ENCODE measurements around the gene SAP30.

SAP30 gene, protein sequence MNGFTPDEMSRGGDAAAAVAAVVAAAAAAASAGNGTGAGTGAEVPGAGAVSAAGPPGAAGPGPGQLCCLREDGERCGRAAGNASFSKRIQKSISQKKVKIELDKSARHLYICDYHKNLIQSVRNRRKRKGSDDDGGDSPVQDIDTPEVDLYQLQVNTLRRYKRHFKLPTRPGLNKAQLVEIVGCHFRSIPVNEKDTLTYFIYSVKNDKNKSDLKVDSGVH

GRCh38 chr4:173370477-173371291 lies at the start of gene SAP30:
SAP30 (plus strand) TSS chr4:173370954; CDS start chr4:173371183, 229 bp downstream.
- peaks cover 5% of the 10 kb centered on the region; the same call in 1 of the 2 replicates for H3K36me3 ChIP-seq (replicated peaks)
- H3K9me3 ChIP-seq = no peaks in the 10 kb centered on the region
- H3K4me3 ChIP-seq = peak within 1 kb of the TSS; percentile 75
- peaks cover 27% of the 10 kb centered on the region for H3K4me1 ChIP-seq
- H3K27me3 ChIP-seq (ENCODE audit: low read depth) = no peaks in the 10 kb centered on the region
- peak; percentile 96 to 99 for DNase-seq (ENCODE audit: low spot score in 2 of 2)
- in situ Hi-C loops (cut with MboI; ENCODE audit: low sequenced_read_pairs) = loop anchor here (5.0 kb wide), 1 partner anchor 38 kb away; the partner anchor contains the start of gene HMGB2

- Histone ChIP-seq H3K27me3 (ENCODE audit: low read depth) (no peaks in the 10 kb centered on the region), H3K4me1 (peaks cover 3% of the 10 kb centered on the region; the same call in 1 of the 2 replicates), H3K36me3 (replicated peaks) (peaks cover 50% of the 10 kb centered on the region), H3K4me3 (no peak overlapping the region), H3K9me3 (no peaks in the 10 kb centered on the region)
- in situ Hi-C loops (cut with MboI; ENCODE audit: low sequenced_read_pairs) = no loop called here
- DNase-seq (ENCODE audit: low spot score in 2 of 2) = no peak
These were observed 45.6 kb upstream of the SAP30 start for GRCh38 chr4:173325007-173325736.

DNA sequence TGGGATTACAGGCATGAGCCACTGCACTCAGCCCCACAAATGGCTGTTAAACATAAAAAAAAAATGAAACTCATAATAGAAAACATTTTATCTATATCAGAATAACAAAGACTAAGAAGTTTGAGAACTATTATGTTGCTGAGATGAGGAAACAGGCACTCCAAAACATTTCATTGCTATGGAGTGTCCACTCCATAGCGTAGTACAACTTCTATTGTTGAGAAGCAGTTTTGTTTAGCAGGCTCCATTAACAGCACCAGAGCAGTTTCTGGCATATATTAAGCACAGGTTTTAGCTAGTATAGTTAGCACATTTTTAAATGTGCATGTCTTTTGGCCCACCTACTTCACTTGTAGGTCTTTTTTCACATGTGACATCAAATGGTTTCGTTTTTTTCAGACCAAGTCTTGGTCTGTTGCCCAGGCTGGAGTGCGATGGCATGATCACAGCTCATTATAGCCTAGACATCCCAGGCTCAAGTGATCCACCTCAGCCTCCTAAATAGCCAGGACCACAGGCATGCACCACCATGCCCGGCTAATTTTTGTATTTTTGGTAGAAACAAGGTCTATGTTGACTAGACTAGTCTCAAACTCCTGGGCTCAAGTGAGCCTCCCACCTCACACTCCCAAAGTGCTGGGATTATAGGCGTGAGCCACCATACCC lies 42.4 kb upstream of the SAP30 start:
- peaks cover 76% of the 10 kb centered on the region for H3K36me3 ChIP-seq (replicated peaks)
- H3K9me3 ChIP-seq = no peaks in the 10 kb centered on the region
- no peak overlapping the region for H3K4me3 ChIP-seq
- H3K27me3 ChIP-seq (ENCODE audit: low read depth) = no peaks in the 10 kb centered on the region
- no peak for DNase-seq (ENCODE audit: low spot score in 2 of 2)
- H3K4me1 ChIP-seq = peaks cover 9% of the 10 kb centered on the region
- in situ Hi-C loops (cut with MboI; ENCODE audit: low sequenced_read_pairs) = no loop called here

- in situ Hi-C loops (cut with MboI; ENCODE audit: low sequenced_read_pairs) = loop anchor here (5.0 kb wide), 1 partner anchor 42 kb away; the partner anchor contains the start of gene SAP30
- Histone ChIP-seq H3K36me3 (replicated peaks) (peaks cover 73% of the 10 kb centered on the region), H3K9me3 (no peaks in the 10 kb centered on the region), H3K4me3 (no peak overlapping the region), H3K27me3 (ENCODE audit: low read depth) (no peaks in the 10 kb centered on the region), H3K4me1 (peaks cover 9% of the 10 kb centered on the region)
- no peak for DNase-seq (ENCODE audit: low spot score in 2 of 2)
These were observed 40.2 kb upstream of the SAP30 start for GRCh38 chr4:173330590-173330989.

DNA sequence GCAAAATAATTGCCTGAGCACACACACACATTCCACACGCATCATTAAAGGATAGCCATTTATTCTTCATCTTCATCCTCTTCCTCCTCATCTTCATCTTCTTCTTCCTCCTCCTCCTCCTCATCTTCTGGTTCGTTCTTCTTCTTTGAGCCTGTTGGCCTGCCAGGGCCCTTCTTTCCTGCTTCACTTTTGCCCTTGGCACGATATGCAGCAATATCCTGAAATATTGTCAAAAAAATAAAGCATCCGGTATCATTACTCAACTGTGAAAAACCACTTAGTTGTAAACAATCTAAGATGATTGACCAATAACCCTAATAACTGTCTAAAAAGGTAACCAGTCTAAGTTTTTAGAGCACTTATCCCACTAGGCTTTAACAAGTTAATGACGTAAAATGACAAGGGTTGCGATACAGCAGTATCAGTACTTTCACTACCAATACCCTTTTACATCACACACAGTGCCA lies 38.7 kb upstream of the SAP30 start:
- in situ Hi-C loops (cut with MboI; ENCODE audit: low sequenced_read_pairs) = loop anchor here (5.0 kb wide), 1 partner anchor 40 kb away; the partner anchor contains the start of gene SAP30
- H3K27me3 ChIP-seq (ENCODE audit: low read depth) = no peaks in the 10 kb centered on the region
- peaks cover 19% of the 10 kb centered on the region for H3K4me1 ChIP-seq
- DNase-seq (ENCODE audit: low spot score in 2 of 2) = peak in 1 of 2 experiments; percentile 19
- H3K4me3 ChIP-seq = peak overlapping the region; percentile 88
- H3K36me3 ChIP-seq (replicated peaks) = peaks cover 60% of the 10 kb centered on the region
- H3K9me3 ChIP-seq = no peaks in the 10 kb centered on the region

DNA sequence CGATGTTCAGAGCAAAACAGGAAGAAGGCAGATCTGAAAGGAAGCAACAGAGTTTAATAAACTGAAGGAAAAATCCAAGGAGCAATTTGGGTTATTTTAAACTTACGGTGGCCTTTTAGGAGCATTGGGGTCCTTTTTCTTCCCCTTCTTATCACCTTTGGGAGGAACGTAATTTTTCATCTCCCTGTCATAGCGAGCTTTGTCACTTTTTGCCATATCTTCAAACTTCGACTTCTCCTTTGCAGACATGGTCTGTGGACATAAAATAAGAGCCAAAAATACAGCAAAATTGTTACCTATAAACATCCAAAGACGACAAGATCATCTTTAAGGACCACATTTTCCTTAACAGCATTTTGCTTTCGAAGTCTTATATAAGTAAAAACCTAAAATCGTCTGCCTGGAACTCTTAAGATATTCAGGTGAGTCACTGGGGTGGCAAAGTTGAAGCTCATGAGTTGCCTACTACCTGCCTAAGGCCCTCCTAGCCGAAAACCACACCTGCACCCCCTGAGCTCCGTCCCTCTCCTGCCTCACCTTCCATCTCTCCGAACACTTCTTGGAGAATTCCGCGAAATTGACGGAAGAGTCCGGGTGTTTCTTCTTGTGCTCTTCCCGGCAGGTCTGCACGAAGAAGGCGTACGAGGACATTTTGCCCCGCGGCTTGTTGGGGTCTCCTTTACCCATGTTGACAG lies 37.6 kb upstream of the SAP30 start:
- peak overlapping the region; percentile 88 for H3K4me3 ChIP-seq
- no peaks in the 10 kb centered on the region for H3K9me3 ChIP-seq
- H3K4me1 ChIP-seq = peaks cover 24% of the 10 kb centered on the region
- H3K36me3 ChIP-seq (replicated peaks) = peaks cover 56% of the 10 kb centered on the region
- in situ Hi-C loops (cut with MboI; ENCODE audit: low sequenced_read_pairs) = loop anchor here (5.0 kb wide), 1 partner anchor 39 kb away; the partner anchor contains the start of gene SAP30
- no peaks in the 10 kb centered on the region for H3K27me3 ChIP-seq (ENCODE audit: low read depth)
- DNase-seq (ENCODE audit: low spot score in 2 of 2) = no peak

GRCh38 chr4:173333658-173334084 lies 37.1 kb upstream of the SAP30 start:
- H3K4me3 ChIP-seq = peak overlapping the region; percentile 88
- H3K4me1 ChIP-seq = peaks cover 27% of the 10 kb centered on the region
- in situ Hi-C loops (cut with MboI; ENCODE audit: low sequenced_read_pairs) = loop anchor here (5.0 kb wide), 1 partner anchor 39 kb away; the partner anchor contains the start of gene SAP30
- H3K36me3 ChIP-seq (replicated peaks) = peaks cover 51% of the 10 kb centered on the region
- no peaks in the 10 kb centered on the region for H3K27me3 ChIP-seq (ENCODE audit: low read depth)
- no peaks in the 10 kb centered on the region for H3K9me3 ChIP-seq
- DNase-seq (ENCODE audit: low spot score in 2 of 2) = peak in 1 of 2 experiments; percentile 62

GRCh38 chr4:173334085-173334890 lies 36.5 kb upstream of the SAP30 start, which contains the start of gene HMGB2:
HMGB2 (minus strand) TSS chr4:173334358; CDS start chr4:173333649, 709 bp downstream.
- peaks cover 44% of the 10 kb centered on the region for H3K36me3 ChIP-seq (replicated peaks)
- DNase-seq (ENCODE audit: low spot score in 2 of 2) = peak; percentile 99 to 100
- H3K9me3 ChIP-seq = no peaks in the 10 kb centered on the region
- no peaks in the 10 kb centered on the region for H3K27me3 ChIP-seq (ENCODE audit: low read depth)
- peak within 1 kb of the TSS; percentile 88 for H3K4me3 ChIP-seq
- peaks cover 27% of the 10 kb centered on the region for H3K4me1 ChIP-seq
- in situ Hi-C loops (cut with MboI; ENCODE audit: low sequenced_read_pairs) = loop anchor here (5.0 kb wide), 1 partner anchor 38 kb away; the partner anchor contains the start of gene SAP30

DNA sequence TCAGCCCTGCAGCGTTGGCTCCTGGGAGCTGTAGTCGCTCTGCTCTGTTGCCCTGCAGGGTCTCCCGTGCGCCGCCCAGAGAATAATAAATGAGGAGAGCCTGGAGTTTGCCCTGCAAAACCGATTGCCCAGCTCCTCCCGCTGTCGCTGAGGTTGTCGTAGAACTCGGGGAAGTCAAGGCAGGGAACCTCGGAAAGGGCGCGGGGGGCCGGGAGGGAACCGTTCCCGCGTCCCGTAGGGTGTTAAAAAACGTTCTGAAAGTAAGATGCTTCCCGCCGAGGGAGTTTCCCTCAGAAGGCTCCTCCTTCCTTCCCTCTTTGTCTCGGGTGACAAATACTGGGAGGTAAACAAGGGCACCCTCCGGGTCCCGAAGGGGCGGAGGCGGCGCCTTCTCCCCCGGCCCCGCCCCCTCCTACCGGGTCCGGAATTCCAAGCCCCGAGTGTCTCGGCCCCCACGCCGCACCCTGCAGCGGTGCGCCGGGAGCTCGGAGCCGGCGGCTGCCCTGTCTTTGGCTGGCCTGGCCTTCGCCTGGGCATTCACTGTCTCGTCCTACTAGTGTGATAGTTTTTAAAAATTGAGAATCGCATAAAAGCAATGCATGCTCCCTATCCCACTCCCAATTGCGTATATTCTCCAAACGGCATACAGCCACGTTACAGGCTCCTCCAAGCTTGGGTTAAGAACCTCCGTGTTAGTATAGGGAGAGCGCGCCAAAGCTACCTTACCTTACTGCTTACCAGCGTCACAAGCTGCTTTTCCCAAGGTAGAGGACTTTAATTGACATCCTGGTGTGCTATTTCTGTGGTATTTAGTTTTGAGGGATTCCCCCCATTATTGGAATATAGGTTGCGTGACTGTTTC lies 35.6 kb upstream of the SAP30 start:
- in situ Hi-C loops (cut with MboI; ENCODE audit: low sequenced_read_pairs) = loop anchor here (5.0 kb wide), 1 partner anchor 37 kb away; the partner anchor contains the start of gene SAP30
- Histone ChIP-seq H3K36me3 (replicated peaks) (peaks cover 36% of the 10 kb centered on the region), H3K4me1 (peaks cover 25% of the 10 kb centered on the region), H3K4me3 (peak overlapping the region; percentile 88), H3K27me3 (ENCODE audit: low read depth) (no peaks in the 10 kb centered on the region), H3K9me3 (no peaks in the 10 kb centered on the region)
- DNase-seq (ENCODE audit: low spot score in 2 of 2) = peak; percentile 92 to 95

DNA sequence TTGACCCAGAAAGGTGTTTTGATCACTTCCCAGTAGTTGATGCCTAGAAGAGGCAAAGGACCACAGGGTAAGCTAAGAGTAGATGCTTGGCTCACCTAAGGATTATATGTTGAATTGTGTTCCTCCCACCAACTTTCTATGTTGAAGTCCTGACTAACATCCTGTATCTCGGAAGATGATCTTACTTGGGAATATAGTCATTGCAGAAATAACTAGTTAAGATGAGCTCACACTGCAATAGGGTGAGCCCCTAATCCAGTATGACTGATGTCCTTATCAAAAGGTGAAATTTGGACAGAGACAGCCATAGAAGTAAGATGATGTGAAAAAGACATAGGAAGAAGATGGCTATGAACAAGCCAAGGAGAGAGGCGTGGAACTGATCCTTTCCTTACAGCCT lies 33.3 kb upstream of the SAP30 start:
- H3K4me1 ChIP-seq = peaks cover 30% of the 10 kb centered on the region
- no peaks in the 10 kb centered on the region for H3K27me3 ChIP-seq (ENCODE audit: low read depth)
- no peak overlapping the region for H3K4me3 ChIP-seq
- H3K36me3 ChIP-seq (replicated peaks) = peaks cover 14% of the 10 kb centered on the region
- in situ Hi-C loops (cut with MboI; ENCODE audit: low sequenced_read_pairs) = no loop called here
- no peaks in the 10 kb centered on the region for H3K9me3 ChIP-seq
- DNase-seq (ENCODE audit: low spot score in 2 of 2) = no peak

- in situ Hi-C loops (cut with MboI; ENCODE audit: low sequenced_read_pairs) = no loop called here
- Histone ChIP-seq H3K9me3 (no peaks in the 10 kb centered on the region), H3K4me1 (peaks cover 31% of the 10 kb centered on the region), H3K4me3 (no peak overlapping the region), H3K36me3 (replicated peaks) (no peaks in the 10 kb centered on the region), H3K27me3 (ENCODE audit: low read depth) (no peaks in the 10 kb centered on the region)
- DNase-seq (ENCODE audit: low spot score in 2 of 2) = no peak
These were observed 26.8 kb upstream of the SAP30 start for GRCh38 chr4:173343832-173344397.

Measured in HAP-1 (cell line).